SK-N-SH treated with all-trans-retinoic acid at 6 μM for 48 hours (cell line): ENCODE measurements around the gene GRIK4.

Experiments
- ATAC-seq: fragments of 200-7000 bp; cut with Tn5 transposase; 3 replicates; pipeline ENCODE4 v1.9.1; 2020; ENCODE audit warnings: mild to moderate bottlenecking, moderate library complexity
- ARNTL ChIP-seq: fragments of 450-650 bp; formaldehyde crosslinking; IDR thresholded peaks from 2 replicates; pipeline ENCODE4 v1.5.0; 2020; ENCODE audit warnings: low read depth, mild to moderate bottlenecking, moderate library complexity, borderline replicate concordance
- ESRRG ChIP-seq: fragments of 250-450 bp; sonication (Bioruptor Pico); IDR thresholded peaks from 2 replicates; pipeline ENCODE4 v1.6.1; 2021; ENCODE audit warnings: mild to moderate bottlenecking
- GLIS3 ChIP-seq: fragments of 250-450 bp; sonication (Bioruptor Pico); IDR thresholded peaks from 2 replicates; pipeline ENCODE4 v1.5.0; 2020; ENCODE audit warnings: mild to moderate bottlenecking, moderate library complexity
- OSR1 ChIP-seq: fragments of 250-450 bp; sonication (Bioruptor Pico); IDR thresholded peaks from 2 replicates; pipeline ENCODE4 v1.8.0; 2022; ENCODE audit warnings: moderate library complexity, mild to moderate bottlenecking, inconsistent platforms
- PPARA ChIP-seq: fragments of 250-450 bp; sonication (Bioruptor Pico); IDR thresholded peaks from 2 replicates; pipeline ENCODE4 v1.5.0; 2020; ENCODE audit warnings: mild to moderate bottlenecking, borderline replicate concordance
- SNAI2 ChIP-seq: fragments of 250-450 bp; sonication (Bioruptor Pico); IDR thresholded peaks from 2 replicates; pipeline ENCODE4 v1.5.0; 2020; ENCODE audit warnings: mild to moderate bottlenecking, moderate library complexity
- TCF4 ChIP-seq: fragments of 250-450 bp; sonication (Bioruptor Pico); IDR thresholded peaks from 2 replicates; pipeline ENCODE4 v1.8.0; 2021; ENCODE audit warnings: mild to moderate bottlenecking, moderate library complexity, borderline replicate concordance
- TOX ChIP-seq: fragments of 250-450 bp; sonication (Bioruptor Pico); IDR thresholded peaks from 2 replicates; pipeline ENCODE4 v1.8.0; 2021; ENCODE audit warnings: mild to moderate bottlenecking, moderate library complexity, borderline replicate concordance
- TSHZ2 ChIP-seq: fragments of 250-450 bp; sonication (Bioruptor Pico); IDR thresholded peaks from 2 replicates; pipeline ENCODE4 v1.5.0; 2020; ENCODE audit warnings: mild to moderate bottlenecking, moderate library complexity
- ZC3H10 ChIP-seq: fragments of 250-450 bp; sonication (Bioruptor Pico); IDR thresholded peaks from 2 replicates; pipeline ENCODE4 v1.5.1; 2021; ENCODE audit warnings: mild to moderate bottlenecking, moderate library complexity
- ZFP3 ChIP-seq: fragments of 250-450 bp; sonication (Bioruptor Pico); IDR thresholded peaks from 2 replicates; pipeline ENCODE4 v1.5.0; 2020; ENCODE audit warnings: mild to moderate bottlenecking, moderate library complexity
- ZFP30 ChIP-seq: fragments of 450-650 bp; formaldehyde crosslinking; IDR thresholded peaks from 2 replicates; pipeline ENCODE4 v1.5.0; 2022; ENCODE audit warnings: mild to moderate bottlenecking, moderate library complexity
- ZNF565 ChIP-seq: fragments of 450-650 bp; formaldehyde crosslinking; conservative IDR thresholded peaks from 2 replicates; pipeline ENCODE4 v1.5.0; 2020; ENCODE audit warnings: low read depth, mild to moderate bottlenecking, moderate library complexity
- ZNF70 ChIP-seq: fragments of 450-650 bp; formaldehyde crosslinking; IDR thresholded peaks from 2 replicates; pipeline ENCODE4 v1.5.0; 2020; ENCODE audit warnings: mild to moderate bottlenecking, moderate library complexity
- ZNF8 ChIP-seq: fragments of 450-650 bp; formaldehyde crosslinking; IDR thresholded peaks from 2 replicates; pipeline ENCODE4 v1.5.0; 2020; ENCODE audit warnings: mild to moderate bottlenecking, moderate library complexity
- TF ChIP-seq, protein P1 (sequence below): fragments of 250-450 bp; sonication (Bioruptor Pico); IDR thresholded peaks from 2 replicates; pipeline ENCODE4 v1.5.1; 2020; ENCODE audit warnings: low read depth, mild to moderate bottlenecking, moderate library complexity
- TF ChIP-seq, protein P2 (sequence below): fragments of 250-450 bp; sonication (Bioruptor Pico); IDR thresholded peaks from 2 replicates; pipeline ENCODE4 v1.8.0; 2020; ENCODE audit warnings: mild to moderate bottlenecking, moderate library complexity, borderline replicate concordance
- TF ChIP-seq, protein P3 (sequence below): fragments of 250-450 bp; sonication (Bioruptor Pico); IDR thresholded peaks from 2 replicates; pipeline ENCODE4 v1.5.1; 2021; ENCODE audit warnings: mild to moderate bottlenecking, moderate library complexity
- TF ChIP-seq, protein P4 (sequence below): fragments of 250-450 bp; sonication (Bioruptor Pico); IDR thresholded peaks from 2 replicates; pipeline ENCODE4 v1.8.0; 2021; ENCODE audit warnings: low read depth, mild to moderate bottlenecking, moderate library complexity, borderline replicate concordance

GRIK4 gene

DNA sequence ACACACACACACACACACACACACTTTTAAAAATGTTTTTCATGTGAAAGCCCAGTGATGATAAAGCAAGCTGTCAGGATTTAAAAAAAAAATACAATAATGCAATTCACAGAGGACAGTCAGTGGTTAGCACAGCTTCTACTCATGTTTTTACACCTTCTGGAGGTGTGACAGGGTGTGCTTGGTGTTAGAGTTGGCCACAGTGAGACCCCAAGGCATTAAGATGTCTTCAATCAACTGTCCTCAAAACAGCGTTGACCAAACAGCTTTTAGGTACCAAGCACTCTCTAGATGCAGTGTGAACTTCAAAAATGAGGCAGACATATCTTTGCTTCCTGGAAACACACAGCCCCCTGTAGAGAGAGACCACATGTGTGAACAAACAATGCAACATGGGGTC lies 346.0 kb downstream of the GRIK4 start:
- ATAC-seq: no peak
- TF ChIP-seq OSR1 (CRISPR knock-in tag) (no peak), ZNF70 (CRISPR knock-in tag) (no peak)

DNA sequence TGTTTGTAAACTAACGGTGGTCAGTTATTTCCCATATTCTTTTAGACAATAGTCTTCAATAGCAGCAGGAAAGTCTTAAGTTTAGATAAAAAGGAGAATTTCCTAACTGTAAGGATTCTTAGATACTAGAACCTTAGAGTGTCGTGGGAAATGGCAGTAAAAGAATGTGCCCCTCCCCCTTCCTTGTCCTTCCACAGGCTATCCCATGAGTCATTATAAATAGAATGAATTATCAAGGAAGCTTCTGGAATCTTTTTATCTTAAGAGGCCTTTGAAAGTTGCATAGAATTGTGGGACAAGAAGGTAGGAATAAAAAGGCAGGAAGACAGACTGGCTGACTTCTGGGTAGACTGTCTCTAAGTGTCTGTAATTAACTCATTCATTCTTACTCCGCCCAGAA lies 347.2 kb downstream of the GRIK4 start:
- ATAC-seq: no peak

GRCh38 chr11:120859552-120860295 lies 348.2 kb downstream of the GRIK4 start:
- ATAC-seq: no peak
- TF ChIP-seq ZC3H10 (CRISPR knock-in tag): no peak
- TF ChIP-seq, protein P1, sequence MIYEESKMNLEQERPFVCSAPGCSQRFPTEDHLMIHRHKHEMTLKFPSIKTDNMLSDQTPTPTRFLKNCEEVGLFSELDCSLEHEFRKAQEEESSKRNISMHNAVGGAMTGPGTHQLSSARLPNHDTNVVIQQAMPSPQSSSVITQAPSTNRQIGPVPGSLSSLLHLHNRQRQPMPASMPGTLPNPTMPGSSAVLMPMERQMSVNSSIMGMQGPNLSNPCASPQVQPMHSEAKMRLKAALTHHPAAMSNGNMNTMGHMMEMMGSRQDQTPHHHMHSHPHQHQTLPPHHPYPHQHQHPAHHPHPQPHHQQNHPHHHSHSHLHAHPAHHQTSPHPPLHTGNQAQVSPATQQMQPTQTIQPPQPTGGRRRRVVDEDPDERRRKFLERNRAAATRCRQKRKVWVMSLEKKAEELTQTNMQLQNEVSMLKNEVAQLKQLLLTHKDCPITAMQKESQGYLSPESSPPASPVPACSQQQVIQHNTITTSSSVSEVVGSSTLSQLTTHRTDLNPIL (CRISPR knock-in tag): no peak
- TF ChIP-seq ZNF8 (CRISPR knock-in tag): no peak
- TF ChIP-seq, protein P2, sequence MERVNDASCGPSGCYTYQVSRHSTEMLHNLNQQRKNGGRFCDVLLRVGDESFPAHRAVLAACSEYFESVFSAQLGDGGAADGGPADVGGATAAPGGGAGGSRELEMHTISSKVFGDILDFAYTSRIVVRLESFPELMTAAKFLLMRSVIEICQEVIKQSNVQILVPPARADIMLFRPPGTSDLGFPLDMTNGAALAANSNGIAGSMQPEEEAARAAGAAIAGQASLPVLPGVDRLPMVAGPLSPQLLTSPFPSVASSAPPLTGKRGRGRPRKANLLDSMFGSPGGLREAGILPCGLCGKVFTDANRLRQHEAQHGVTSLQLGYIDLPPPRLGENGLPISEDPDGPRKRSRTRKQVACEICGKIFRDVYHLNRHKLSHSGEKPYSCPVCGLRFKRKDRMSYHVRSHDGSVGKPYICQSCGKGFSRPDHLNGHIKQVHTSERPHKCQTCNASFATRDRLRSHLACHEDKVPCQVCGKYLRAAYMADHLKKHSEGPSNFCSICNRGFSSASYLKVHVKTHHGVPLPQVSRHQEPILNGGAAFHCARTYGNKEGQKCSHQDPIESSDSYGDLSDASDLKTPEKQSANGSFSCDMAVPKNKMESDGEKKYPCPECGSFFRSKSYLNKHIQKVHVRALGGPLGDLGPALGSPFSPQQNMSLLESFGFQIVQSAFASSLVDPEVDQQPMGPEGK (CRISPR knock-in tag): no peak
- TF ChIP-seq ZFP3 (CRISPR knock-in tag): no peak

More for the DNA sequence above, 347.2 kb downstream of the GRIK4 start:
- TF ChIP-seq TSHZ2: no peak
- no peak for TF ChIP-seq TOX
- TF ChIP-seq ZNF565 (CRISPR knock-in tag): no peak
- TF ChIP-seq, protein P3, sequence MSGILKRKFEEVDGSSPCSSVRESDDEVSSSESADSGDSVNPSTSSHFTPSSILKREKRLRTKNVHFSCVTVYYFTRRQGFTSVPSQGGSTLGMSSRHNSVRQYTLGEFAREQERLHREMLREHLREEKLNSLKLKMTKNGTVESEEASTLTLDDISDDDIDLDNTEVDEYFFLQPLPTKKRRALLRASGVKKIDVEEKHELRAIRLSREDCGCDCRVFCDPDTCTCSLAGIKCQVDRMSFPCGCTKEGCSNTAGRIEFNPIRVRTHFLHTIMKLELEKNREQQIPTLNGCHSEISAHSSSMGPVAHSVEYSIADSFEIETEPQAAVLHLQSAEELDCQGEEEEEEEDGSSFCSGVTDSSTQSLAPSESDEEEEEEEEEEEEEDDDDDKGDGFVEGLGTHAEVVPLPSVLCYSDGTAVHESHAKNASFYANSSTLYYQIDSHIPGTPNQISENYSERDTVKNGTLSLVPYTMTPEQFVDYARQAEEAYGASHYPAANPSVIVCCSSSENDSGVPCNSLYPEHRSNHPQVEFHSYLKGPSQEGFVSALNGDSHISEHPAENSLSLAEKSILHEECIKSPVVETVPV: no peak
- TF ChIP-seq OSR1 (CRISPR knock-in tag): no peak
- TF ChIP-seq ZC3H10 (CRISPR knock-in tag): no peak
- no peak for TF ChIP-seq ZFP30
- no peak for TF ChIP-seq GLIS3 (CRISPR knock-in tag)
- TF ChIP-seq ZFP3 (CRISPR knock-in tag): no peak
- no peak for TF ChIP-seq SNAI2 (CRISPR knock-in tag)
- TF ChIP-seq, protein P4, sequence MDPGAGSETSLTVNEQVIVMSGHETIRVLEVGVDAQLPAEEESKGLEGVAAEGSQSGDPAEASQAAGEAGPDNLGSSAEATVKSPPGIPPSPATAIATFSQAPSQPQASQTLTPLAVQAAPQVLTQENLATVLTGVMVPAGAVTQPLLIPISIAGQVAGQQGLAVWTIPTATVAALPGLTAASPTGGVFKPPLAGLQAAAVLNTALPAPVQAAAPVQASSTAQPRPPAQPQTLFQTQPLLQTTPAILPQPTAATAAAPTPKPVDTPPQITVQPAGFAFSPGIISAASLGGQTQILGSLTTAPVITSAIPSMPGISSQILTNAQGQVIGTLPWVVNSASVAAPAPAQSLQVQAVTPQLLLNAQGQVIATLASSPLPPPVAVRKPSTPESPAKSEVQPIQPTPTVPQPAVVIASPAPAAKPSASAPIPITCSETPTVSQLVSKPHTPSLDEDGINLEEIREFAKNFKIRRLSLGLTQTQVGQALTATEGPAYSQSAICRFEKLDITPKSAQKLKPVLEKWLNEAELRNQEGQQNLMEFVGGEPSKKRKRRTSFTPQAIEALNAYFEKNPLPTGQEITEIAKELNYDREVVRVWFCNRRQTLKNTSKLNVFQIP: no peak
- no peak for TF ChIP-seq ESRRG
- no peak for TF ChIP-seq ZNF8 (CRISPR knock-in tag)
- no peak for TF ChIP-seq ZNF70 (CRISPR knock-in tag)
- TF ChIP-seq ARNTL (CRISPR knock-in tag): no peak
- TF ChIP-seq PPARA (CRISPR knock-in tag): no peak
- no peak for TF ChIP-seq TCF4 (CRISPR knock-in tag)
- TF ChIP-seq, protein P2 (CRISPR knock-in tag): no peak
